ENCODE results near the gene ADGRL2. TPM values are rescaled to one million over a fixed set of nuclear protein-coding genes. Genes with fewer than 3 reads are reported as not detected.

Gene ADGRL2
- total RNA-seq, 1 donor from 2014 or later: 85.4 TPM

DNA sequence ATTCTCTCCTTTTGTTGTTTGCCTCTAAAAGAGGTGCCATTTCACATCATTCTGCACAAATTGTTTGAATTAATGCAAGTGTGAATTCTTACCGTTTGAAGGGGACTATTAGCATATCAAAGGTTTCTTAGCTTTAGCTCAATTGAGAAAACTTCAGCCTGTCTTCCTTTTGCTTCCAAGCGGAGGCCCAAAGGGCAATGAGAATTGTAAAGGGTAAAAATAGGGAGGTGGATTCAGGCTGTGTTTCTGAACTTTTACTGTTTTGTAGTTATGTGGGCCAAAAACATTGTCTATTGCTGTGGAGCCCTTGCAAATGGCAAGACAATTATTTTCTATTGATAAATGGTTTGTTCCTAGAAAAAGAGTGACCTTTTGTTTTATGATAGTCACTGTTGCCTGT, 3.6 kb downstream of the ADGRL2 start:
- Mint-ChIP-seq H3K4me1 (ENCODE audit: unreplicated experiment) (peaks cover 34% of the 10 kb centered on the region), H3K27ac (ENCODE audit: unreplicated experiment) (no peak overlapping the region), H3K4me3 (ENCODE audit: unreplicated experiment) (peak overlapping the region; percentile 99), H3K9me3 (ENCODE audit: unreplicated experiment) (no peaks in the 10 kb centered on the region), H3K36me3 (ENCODE audit: low read depth, unreplicated experiment) (peaks cover 3% of the 10 kb centered on the region), H3K27me3 (ENCODE audit: unreplicated experiment) (peaks cover 22% of the 10 kb centered on the region)
- DNase-seq (ENCODE audit: low spot score): no peak
- TF ChIP-seq, protein P1, sequence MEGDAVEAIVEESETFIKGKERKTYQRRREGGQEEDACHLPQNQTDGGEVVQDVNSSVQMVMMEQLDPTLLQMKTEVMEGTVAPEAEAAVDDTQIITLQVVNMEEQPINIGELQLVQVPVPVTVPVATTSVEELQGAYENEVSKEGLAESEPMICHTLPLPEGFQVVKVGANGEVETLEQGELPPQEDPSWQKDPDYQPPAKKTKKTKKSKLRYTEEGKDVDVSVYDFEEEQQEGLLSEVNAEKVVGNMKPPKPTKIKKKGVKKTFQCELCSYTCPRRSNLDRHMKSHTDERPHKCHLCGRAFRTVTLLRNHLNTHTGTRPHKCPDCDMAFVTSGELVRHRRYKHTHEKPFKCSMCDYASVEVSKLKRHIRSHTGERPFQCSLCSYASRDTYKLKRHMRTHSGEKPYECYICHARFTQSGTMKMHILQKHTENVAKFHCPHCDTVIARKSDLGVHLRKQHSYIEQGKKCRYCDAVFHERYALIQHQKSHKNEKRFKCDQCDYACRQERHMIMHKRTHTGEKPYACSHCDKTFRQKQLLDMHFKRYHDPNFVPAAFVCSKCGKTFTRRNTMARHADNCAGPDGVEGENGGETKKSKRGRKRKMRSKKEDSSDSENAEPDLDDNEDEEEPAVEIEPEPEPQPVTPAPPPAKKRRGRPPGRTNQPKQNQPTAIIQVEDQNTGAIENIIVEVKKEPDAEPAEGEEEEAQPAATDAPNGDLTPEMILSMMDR (IDR thresholded peaks at IDR 0.05; ENCODE audit: unreplicated experiment): no peak

DNA sequence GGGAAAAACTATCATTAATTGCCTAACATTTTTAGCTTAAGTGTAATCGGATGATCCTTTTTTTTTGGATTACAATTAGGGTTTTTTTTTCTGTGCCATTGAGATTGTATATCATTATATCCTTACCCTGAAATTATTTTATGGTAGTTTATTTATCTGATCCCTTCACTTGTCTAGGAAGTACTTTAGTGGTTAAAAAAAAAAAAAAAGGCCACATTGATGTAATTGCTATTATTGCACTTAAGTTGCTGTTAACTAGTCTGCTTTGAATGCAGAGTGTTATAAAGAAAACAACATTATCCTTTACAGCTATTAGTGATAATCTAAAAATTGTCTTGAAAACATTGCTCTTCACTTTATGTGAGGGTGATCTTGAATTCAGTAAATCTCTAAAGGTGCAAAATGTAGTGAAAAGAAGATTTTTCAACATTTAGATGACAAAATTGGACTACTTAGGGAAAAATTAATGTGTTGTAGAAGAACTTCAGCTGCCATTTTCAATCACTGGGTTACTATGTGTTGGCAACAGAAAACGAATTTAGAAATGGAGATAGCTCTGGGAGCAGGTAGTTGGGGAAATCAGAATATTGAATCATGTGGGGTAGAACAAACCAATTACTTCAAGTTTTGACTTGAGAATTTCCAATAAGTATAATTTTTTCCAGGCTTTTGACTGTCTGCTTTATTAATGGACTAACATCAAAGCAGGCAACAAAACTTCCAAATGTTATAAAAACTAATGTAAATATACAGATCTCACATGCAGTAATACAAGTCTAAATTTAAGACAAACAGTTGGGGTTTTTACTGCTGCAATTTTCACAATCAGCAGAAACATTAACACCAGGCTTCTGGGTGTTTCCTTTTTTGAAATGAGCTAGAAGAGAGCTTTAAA, 5.0 kb downstream of the ADGRL2 start:
- TF ChIP-seq, protein P1 (IDR thresholded peaks at IDR 0.05; ENCODE audit: unreplicated experiment): no peak
- no peaks in the 10 kb centered on the region for H3K9me3 Mint-ChIP-seq (ENCODE audit: unreplicated experiment)
- H3K27ac Mint-ChIP-seq (ENCODE audit: unreplicated experiment): no peak overlapping the region
- DNase-seq (ENCODE audit: low spot score): no peak
- peaks cover 15% of the 10 kb centered on the region for H3K27me3 Mint-ChIP-seq (ENCODE audit: unreplicated experiment)
- H3K36me3 Mint-ChIP-seq (ENCODE audit: low read depth, unreplicated experiment): peaks cover 3% of the 10 kb centered on the region
- peaks cover 34% of the 10 kb centered on the region for H3K4me1 Mint-ChIP-seq (ENCODE audit: unreplicated experiment)
- peak overlapping the region; percentile 11 for H3K4me3 Mint-ChIP-seq (ENCODE audit: unreplicated experiment)

DNA sequence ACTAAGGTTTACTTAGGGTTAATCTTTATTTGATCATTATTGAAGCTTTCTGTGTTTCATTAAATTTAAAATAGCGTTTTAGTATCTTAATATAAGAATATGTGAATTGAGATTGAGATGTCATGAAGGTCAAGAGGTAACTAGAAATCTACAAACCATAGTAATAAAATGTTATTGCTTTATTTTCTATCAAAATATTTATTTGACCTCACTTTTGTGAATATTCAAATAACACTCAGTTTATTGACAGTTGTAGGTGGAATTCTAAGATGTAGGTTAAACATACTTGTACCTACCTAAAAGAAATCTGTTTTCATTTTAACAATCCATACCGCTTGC, 5.7 kb downstream of the ADGRL2 start:
- H3K27ac Mint-ChIP-seq (ENCODE audit: unreplicated experiment): no peak overlapping the region
- H3K4me1 Mint-ChIP-seq (ENCODE audit: unreplicated experiment): peaks cover 40% of the 10 kb centered on the region
- TF ChIP-seq, protein P1 (IDR thresholded peaks at IDR 0.05; ENCODE audit: unreplicated experiment): no peak
- no peak overlapping the region for H3K4me3 Mint-ChIP-seq (ENCODE audit: unreplicated experiment)
- DNase-seq (ENCODE audit: low spot score): no peak
- H3K27me3 Mint-ChIP-seq (ENCODE audit: unreplicated experiment): peaks cover 12% of the 10 kb centered on the region
- no peaks in the 10 kb centered on the region for H3K36me3 Mint-ChIP-seq (ENCODE audit: low read depth, unreplicated experiment)
- H3K9me3 Mint-ChIP-seq (ENCODE audit: unreplicated experiment): no peaks in the 10 kb centered on the region

DNA sequence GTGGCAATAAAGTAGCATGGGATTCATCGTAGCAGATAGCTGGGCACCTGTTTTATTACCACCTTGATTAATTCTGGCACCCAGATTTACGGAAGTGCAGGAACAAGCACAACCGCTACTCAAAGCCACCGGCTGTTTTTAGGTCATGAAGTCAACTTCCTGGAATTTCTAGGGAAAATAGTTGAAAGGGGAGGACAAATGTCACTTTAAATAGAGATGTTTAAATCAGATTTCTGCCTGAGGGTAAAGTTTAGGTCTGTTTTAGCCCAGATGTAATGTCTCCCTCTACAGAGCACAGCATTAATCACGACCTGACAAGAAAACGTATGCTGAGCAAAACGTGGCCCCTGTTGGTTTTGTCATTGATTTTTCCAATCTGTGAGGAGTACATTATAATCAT, 8.0 kb downstream of the ADGRL2 start:
- peaks cover 3% of the 10 kb centered on the region for H3K27me3 Mint-ChIP-seq (ENCODE audit: unreplicated experiment)
- no peaks in the 10 kb centered on the region for H3K9me3 Mint-ChIP-seq (ENCODE audit: unreplicated experiment)
- DNase-seq (ENCODE audit: low spot score): no peak
- peaks cover 41% of the 10 kb centered on the region for H3K4me1 Mint-ChIP-seq (ENCODE audit: unreplicated experiment)
- no peak overlapping the region for H3K4me3 Mint-ChIP-seq (ENCODE audit: unreplicated experiment)
- TF ChIP-seq, protein P1 (IDR thresholded peaks at IDR 0.05; ENCODE audit: unreplicated experiment): no peak
- peak overlapping the region; percentile 25 for H3K27ac Mint-ChIP-seq (ENCODE audit: unreplicated experiment)
- H3K36me3 Mint-ChIP-seq (ENCODE audit: low read depth, unreplicated experiment): no peaks in the 10 kb centered on the region

DNA sequence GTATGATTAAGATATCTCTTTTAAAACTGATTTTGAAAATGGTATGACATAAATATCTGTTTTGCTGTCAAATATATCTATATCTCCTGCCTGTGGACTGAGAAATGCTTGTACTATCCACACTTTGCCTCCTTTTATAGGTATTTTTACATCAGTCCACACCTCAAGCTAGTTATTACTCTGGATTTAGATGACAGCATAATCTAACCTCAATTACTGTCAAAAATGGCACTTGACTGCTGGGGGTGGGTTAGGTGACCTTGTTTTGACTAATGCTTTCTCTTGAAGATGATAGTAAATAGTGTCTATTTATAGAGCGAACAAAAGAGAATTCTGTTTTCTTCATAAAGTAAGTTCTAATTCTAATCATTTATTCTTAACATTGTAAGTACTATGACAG, 9.1 kb downstream of the ADGRL2 start:
- Mint-ChIP-seq H3K27me3 (ENCODE audit: unreplicated experiment) (no peaks in the 10 kb centered on the region), H3K27ac (ENCODE audit: unreplicated experiment) (no peak overlapping the region), H3K9me3 (ENCODE audit: unreplicated experiment) (no peaks in the 10 kb centered on the region), H3K4me1 (ENCODE audit: unreplicated experiment) (peaks cover 33% of the 10 kb centered on the region), H3K36me3 (ENCODE audit: low read depth, unreplicated experiment) (no peaks in the 10 kb centered on the region), H3K4me3 (ENCODE audit: unreplicated experiment) (no peak overlapping the region)
- TF ChIP-seq, protein P1 (IDR thresholded peaks at IDR 0.05; ENCODE audit: unreplicated experiment): no peak
- no peak for DNase-seq (ENCODE audit: low spot score)
